Amygdala (tissue), 56 donors: ENCODE data around the gene SEMA4D.

Experiments used
- DNase-seq, 56 donors: peaks; one replicate each; lab custom pipeline; 2025; lab: John Stamatoyannopoulos, UW

SEMA4D gene

DNA sequence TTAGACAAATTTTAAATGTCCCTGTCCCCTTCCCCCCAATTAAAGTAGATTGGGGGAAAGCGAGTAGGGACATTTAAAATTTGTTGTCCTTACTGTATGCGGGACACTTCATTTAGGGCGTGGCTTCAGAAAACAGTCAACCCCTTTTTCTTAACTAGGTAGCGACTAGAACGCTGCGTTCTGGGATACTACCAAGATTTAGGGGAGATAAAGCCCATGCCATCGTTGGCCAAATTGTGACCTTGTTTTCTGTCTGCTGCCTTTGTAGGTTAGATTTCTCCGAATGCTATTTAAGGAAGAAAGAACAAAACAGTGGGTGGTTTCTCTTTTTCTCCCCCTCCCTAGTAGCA, 185.7 kb downstream of the SEMA4D start:
- no peak for DNase-seq

GRCh38 chr9:89311346-89312221, 186.3 kb downstream of the SEMA4D start:
- peak in 2 of 56 donors; percentile 32 to 64 for DNase-seq
